IMR-90 (cell line): ENCODE results near the gene CRYBG3.

Experiments used
- BHLHE40 ChIP-seq: fragments of 150-350 bp; IDR thresholded peaks from 2 replicates; pipeline ENCODE4 v1.6.1; 2016; ENCODE audit warnings: mild to moderate bottlenecking, low read depth, low read length
- CHD1 ChIP-seq: IDR thresholded peaks from 2 replicates; pipeline ENCODE4 v1.6.1; 2012; ENCODE audit warnings: low read depth, low read length, improper control_type of control experiment
- FOS ChIP-seq: fragments of 150-350 bp; IDR thresholded peaks from 2 replicates; pipeline ENCODE4 v1.6.1; 2016; ENCODE audit warnings: low read depth, low read length
- MAFK ChIP-seq: IDR thresholded peaks from 2 replicates; pipeline ENCODE4 v1.6.1; 2012; ENCODE audit warnings: low read depth, low read length, improper control_type of control experiment
- MAZ ChIP-seq: IDR thresholded peaks from 2 replicates; pipeline ENCODE4 v1.6.1; 2012; ENCODE audit warnings: low read depth, mild to moderate bottlenecking, low read length, improper control_type of control experiment, moderate library complexity, borderline replicate concordance
- POLR2A ChIP-seq: IDR thresholded peaks from 2 replicates; pipeline ENCODE4 v1.6.1; 2012; ENCODE audit warnings: mild to moderate bottlenecking, low read depth, low read length
- RAD21 ChIP-seq: IDR thresholded peaks from 2 replicates; pipeline ENCODE4 v1.6.1; 2012; ENCODE audit warnings: low read length, improper control_type of control experiment
- SMC3 ChIP-seq: fragments of 150-350 bp; IDR thresholded peaks from 2 replicates; pipeline ENCODE4 v1.6.1; 2016; ENCODE audit warnings: low read depth, mild to moderate bottlenecking, antibody characterized with exemption, low read length, moderate library complexity
- TF ChIP-seq, protein P1 (sequence below): conservative IDR thresholded peaks from 2 replicates; pipeline ENCODE4 v1.5.1; 2012; ENCODE audit warnings: mild to moderate bottlenecking, low read depth, low read length, improper control_type of control experiment
- TF ChIP-seq, protein P2 (sequence below): fragments of 150-350 bp; IDR thresholded peaks from 2 replicates; pipeline ENCODE4 v1.6.1; 2016; ENCODE audit warnings: low read depth, mild to moderate bottlenecking, low read length, moderate library complexity, borderline replicate concordance

GRCh38 chr3:97959872-97960271, 138.1 kb downstream of the CRYBG3 start:
- TF ChIP-seq POLR2A, result no peak
- TF ChIP-seq, protein P1, sequence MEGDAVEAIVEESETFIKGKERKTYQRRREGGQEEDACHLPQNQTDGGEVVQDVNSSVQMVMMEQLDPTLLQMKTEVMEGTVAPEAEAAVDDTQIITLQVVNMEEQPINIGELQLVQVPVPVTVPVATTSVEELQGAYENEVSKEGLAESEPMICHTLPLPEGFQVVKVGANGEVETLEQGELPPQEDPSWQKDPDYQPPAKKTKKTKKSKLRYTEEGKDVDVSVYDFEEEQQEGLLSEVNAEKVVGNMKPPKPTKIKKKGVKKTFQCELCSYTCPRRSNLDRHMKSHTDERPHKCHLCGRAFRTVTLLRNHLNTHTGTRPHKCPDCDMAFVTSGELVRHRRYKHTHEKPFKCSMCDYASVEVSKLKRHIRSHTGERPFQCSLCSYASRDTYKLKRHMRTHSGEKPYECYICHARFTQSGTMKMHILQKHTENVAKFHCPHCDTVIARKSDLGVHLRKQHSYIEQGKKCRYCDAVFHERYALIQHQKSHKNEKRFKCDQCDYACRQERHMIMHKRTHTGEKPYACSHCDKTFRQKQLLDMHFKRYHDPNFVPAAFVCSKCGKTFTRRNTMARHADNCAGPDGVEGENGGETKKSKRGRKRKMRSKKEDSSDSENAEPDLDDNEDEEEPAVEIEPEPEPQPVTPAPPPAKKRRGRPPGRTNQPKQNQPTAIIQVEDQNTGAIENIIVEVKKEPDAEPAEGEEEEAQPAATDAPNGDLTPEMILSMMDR, result no peak
- TF ChIP-seq MAZ, result no peak
- no peak for TF ChIP-seq FOS
- TF ChIP-seq, protein P2, sequence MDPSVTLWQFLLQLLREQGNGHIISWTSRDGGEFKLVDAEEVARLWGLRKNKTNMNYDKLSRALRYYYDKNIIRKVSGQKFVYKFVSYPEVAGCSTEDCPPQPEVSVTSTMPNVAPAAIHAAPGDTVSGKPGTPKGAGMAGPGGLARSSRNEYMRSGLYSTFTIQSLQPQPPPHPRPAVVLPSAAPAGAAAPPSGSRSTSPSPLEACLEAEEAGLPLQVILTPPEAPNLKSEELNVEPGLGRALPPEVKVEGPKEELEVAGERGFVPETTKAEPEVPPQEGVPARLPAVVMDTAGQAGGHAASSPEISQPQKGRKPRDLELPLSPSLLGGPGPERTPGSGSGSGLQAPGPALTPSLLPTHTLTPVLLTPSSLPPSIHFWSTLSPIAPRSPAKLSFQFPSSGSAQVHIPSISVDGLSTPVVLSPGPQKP, result no peak
- no peak for TF ChIP-seq BHLHE40
- no peak for TF ChIP-seq SMC3
- no peak for TF ChIP-seq RAD21
- TF ChIP-seq MAFK, result no peak
- no peak for TF ChIP-seq CHD1
